Activated T-cell treated with anti-CD3 and anti-CD28 coated beads, Interleukin-2, amount 50 U/mL, for 1 hour (primary cell): ENCODE measurements around the gene FKBP15.
A peak's percentile ranks its signal among the peaks of the same experiment; 100 is the strongest.
"Not testable (repeated sequence)": the region's sequence is repeated elsewhere in the genome, so short reads cannot be mapped to it uniquely, and the experiment has no call there.

Source experiments
- DNase-seq: peaks from one replicate; pipeline ENCODE4 v3.0.0-alpha.2; 2020

FKBP15 gene, protein sequence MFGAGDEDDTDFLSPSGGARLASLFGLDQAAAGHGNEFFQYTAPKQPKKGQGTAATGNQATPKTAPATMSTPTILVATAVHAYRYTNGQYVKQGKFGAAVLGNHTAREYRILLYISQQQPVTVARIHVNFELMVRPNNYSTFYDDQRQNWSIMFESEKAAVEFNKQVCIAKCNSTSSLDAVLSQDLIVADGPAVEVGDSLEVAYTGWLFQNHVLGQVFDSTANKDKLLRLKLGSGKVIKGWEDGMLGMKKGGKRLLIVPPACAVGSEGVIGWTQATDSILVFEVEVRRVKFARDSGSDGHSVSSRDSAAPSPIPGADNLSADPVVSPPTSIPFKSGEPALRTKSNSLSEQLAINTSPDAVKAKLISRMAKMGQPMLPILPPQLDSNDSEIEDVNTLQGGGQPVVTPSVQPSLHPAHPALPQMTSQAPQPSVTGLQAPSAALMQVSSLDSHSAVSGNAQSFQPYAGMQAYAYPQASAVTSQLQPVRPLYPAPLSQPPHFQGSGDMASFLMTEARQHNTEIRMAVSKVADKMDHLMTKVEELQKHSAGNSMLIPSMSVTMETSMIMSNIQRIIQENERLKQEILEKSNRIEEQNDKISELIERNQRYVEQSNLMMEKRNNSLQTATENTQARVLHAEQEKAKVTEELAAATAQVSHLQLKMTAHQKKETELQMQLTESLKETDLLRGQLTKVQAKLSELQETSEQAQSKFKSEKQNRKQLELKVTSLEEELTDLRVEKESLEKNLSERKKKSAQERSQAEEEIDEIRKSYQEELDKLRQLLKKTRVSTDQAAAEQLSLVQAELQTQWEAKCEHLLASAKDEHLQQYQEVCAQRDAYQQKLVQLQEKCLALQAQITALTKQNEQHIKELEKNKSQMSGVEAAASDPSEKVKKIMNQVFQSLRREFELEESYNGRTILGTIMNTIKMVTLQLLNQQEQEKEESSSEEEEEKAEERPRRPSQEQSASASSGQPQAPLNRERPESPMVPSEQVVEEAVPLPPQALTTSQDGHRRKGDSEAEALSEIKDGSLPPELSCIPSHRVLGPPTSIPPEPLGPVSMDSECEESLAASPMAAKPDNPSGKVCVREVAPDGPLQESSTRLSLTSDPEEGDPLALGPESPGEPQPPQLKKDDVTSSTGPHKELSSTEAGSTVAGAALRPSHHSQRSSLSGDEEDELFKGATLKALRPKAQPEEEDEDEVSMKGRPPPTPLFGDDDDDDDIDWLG

DNA sequence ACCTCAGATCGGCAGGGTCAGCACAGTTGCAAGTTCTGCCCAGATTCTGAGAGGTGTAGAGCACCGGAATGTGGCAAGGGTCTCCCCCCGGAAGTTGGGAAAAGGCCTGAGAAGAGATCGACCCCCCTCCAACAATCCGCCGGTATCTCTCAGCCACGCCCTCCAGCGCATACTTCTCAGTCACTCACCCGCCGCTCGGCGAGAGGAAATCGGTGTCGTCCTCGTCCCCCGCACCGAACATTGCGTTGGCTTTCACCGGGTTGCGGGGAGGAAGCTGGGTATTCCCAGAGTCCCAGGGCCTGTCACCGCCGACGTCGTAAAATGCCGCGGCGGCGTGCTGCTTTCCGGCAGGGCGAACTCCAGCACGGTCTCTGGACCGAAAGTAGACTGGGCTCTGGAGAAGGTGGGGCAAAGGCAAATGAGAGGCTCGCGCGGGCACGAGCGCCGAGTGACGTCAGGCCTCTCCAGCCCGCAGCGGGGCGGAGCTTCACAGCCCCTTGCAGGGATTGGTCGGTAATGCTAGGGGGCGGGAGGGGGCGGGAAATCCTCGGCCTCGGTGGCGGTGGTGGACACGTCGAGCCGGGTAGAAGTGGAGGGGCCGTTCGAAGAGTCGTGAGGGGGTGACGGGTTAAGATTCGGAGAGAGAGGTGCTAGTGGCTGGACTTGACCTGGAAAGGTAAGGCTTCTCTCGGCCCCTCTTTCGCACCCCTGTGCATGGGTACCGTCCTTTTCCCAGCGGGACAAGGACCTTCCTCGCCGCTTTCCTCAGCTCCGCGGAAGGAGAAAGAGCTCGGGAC, at the start of gene FKBP15, which contains the start of gene SLC31A1:
TSS of gene FKBP15 (minus strand) at position 275 of the 797 bp plus-strand sequence. CDS start at position 241, 34 bp downstream.
TSS of gene SLC31A1 (plus strand) at position 542 of the 797 bp plus-strand sequence. CDS start 34,605 bp downstream, outside the sequence.
- DNase-seq, result peak; percentile 97

DNA sequence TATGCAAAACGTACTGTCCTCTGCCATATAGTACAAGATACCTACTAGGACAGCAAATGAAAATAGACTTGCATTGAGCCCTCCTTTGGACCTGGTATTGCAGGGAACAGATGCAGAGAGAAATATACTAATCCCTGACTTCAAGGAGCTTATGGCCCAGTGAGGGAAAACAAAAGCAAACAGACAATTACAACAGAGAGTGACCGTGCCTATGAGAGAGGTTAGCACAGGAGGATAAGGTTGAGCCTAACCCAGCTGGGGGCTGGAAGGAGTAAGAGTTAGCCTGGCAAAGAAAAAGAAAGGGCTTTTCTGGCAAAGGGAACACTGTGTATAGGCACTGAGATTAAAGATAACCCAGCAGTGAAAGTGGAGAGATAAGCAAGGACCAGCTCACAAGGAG, 48.8 kb upstream of the FKBP15 start:
- DNase-seq, result no peak

DNA sequence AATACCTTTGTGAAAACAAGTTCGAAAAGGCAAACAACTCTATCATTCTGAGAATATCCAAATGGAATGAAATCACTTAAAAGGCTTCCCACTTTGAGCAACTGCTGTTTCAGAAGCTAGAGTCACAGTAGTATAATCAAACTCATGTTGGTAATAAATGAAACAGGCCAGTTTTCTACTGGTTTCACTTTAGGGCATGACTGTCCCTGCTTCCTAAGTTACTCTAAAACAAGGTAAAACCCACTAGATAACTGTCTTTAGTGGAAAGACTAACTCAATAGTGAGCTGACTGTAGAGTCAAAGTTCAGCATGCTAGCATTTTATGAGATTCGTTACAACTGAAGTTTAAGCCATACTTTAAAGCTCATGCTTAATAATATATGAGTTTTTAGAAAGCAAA, 48.3 kb upstream of the FKBP15 start:
- no peak for DNase-seq

DNA sequence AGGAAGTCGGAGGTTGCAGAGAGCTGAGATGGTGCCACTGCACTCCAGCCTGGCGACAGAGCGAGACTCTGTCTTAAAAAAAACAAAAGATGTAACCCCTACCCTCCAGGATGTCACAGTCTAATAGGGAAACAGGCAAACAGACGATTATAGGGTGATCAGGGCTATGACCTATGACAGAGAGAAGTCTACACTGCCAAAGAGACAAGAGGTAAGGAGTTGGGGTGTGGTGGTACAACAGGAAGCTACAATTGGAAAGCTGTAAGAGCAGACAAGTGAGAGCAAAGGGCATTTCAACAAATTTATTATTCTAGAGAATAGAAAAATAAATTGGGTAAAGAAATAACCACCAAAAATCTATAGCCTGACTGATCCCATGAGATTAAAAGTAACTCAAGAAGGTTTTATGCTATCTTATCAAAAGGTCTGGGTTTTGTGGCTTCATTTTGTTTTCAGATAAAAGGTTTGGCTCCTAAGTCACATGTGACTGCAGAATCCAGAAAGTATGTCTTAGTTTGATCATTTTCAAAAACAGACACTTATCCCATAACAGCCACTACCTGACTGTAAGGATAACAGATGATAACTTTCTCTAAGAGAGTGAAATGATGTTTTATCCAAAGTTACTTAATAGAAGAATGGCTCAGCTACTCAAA, 47.0 kb upstream of the FKBP15 start:
- DNase-seq, result no peak

DNA sequence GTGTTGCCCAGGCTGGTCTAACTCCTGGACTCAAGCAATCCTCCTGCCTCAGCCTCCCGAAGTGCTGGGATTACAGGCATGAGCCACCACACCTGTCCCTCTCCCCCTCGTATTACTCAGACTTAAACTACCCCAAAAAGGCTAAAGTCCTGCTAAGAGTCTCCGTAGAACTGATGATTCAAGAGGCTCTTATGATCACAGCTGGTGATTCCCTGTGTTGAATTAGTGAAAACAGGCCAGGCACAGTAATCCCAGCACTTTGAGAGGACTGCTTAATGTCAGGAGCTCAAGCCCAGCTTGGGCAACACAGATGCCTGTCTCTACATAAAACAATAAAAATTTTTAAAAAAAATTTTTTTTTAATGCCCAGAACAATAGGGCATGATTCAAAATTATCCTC, 45.1 kb upstream of the FKBP15 start:
- no peak for DNase-seq

DNA sequence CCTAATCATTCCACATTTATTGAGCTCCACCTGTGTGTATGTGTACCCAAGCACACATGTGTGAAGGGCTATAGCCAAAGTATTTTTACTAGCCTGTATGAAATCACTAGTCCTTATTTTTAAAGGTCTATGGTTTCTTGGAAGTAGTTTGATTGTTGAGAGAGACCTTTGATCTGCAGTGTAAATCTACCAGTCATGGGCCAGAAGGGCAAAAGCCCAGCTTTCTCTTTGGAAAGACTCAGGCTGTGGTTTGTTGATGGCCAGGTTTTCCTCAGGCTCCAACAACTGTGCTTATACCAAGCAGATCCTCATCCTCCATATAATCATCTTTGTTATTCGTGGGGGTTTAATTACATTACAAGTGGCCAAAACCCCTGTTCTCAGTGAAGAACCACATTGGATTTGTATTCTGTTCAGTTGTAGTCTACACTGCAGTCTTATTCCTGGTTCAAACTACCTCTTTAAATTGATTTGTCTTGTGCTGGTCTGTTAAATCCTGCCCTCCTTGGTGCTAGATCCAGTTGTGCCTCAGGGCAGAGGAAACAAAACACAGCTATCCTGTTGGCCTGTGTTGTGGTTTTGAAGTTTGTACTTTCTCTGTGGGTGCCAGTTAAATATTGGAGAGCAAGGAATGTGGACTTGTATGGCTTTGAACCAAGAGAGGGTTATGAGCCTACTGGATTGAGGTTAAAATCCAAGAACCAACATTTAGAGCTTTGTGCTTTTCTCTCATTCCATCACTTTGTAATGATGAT, 41.0 kb upstream of the FKBP15 start:
- DNase-seq, result no peak

DNA sequence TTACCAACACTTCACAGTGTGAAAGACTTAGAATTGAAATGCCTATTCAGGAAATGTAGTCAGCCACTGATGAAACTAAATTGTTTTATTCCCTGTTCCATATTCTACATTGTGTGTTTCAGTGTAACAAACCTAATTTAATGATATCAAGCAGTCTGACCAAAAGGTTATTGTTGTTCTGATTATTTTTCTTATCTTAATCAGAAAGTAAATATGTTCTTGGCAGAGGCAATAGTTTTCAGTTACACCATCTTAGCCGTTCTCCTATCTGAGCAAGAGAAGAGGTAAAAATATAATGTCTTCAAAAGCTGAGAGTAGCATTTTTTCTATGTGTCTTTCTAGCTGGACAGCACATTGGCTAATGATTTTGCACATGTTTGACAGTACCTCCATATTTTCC, 37.2 kb upstream of the FKBP15 start:
- DNase-seq, result no peak

DNA sequence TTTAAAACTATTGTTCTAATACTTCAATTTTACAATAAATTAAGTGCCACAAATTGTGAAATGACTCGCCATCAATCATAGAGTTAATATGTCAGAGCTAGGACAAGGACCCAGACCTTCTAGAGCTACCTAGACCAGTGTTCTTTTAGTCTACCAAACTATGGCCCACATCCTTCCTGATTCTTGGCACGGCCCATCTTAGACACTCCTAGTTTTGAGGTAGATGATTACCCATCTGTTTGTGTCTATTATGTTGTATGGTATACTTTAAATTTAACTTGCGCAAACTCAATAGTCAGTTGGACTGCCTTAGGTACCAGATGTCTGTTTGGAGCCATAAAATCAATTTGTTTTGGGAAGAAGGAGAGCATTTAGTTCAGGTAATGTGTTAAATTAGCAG, 36.8 kb upstream of the FKBP15 start:
- no peak for DNase-seq

DNA sequence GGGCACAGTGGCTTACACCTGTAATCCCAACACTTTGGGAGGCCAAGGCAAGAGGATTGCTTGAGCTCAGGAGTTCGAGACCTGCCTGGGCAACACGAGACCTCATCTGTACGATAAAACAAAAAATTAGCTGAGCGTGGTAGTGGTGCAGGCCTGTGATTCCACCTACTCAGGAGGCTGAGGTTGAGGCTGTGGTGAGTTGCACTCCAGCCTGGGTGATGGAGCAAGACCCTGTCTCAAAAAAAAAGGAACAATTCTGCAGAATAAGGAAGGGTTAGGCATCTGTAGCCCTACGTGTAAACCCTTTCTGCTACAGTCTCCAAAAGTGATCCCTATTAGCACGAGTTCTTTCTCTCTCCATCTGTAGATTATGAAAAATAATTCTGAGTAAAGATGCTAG, 34.4 kb upstream of the FKBP15 start:
- DNase-seq, result no peak

DNA sequence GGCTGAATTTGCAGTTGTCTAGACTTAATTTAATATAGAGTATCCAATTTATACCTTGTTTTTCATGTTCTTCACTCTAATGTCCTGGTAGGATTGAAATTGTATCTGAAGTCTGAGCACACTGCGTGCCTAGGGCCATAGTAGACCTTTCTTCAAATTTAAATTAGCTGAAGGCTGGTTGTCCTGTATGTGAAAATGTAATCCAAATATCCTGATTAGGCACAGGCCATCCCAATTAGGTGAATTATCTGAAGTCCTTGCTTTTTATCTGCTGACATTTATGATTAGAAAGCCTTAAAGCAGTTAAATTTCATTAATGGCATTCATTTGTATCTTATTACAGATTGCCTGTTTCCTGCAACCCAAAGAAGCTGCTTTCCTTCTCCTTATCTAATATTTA, 33.9 kb upstream of the FKBP15 start:
- DNase-seq, result no peak

DNA sequence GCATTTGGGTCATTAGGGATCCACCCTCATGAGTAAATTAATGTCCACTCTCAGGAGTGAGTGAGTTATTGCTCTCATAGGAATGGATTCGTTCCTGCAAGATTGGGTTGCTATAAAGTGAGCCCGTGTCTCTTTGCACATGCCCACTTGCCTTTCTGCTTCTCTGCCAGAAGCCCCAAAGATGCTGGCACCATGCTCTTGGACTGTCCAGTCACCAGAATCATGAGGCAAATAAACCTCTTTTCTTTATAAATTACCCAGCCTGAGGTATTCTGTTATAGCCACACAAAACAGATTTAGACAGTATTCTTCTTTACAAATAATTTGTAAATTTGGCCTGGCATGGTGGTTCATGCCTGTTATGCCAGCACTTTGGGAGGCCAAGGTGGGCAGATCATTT, 29.7 kb upstream of the FKBP15 start:
- DNase-seq, result no peak

DNA sequence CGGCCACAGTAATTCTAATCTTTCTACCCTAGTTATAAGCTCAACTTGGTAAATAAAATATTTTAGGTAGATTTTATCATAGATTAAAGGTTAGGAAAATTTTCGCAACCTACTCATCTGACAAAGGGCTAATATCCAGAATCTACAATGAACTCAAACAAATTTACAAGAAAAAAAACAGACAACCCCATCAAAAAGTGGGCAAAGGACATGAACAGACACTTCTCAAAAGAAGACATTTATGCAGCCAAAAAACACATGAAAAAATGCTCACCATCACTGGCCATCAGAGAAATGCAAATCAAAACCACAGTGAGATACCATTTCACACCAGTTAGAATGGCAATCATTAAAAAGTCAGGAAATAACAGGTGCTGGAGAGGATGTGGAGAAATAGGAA, 28.6 kb upstream of the FKBP15 start:
- not testable (repeated sequence) for DNase-seq

DNA sequence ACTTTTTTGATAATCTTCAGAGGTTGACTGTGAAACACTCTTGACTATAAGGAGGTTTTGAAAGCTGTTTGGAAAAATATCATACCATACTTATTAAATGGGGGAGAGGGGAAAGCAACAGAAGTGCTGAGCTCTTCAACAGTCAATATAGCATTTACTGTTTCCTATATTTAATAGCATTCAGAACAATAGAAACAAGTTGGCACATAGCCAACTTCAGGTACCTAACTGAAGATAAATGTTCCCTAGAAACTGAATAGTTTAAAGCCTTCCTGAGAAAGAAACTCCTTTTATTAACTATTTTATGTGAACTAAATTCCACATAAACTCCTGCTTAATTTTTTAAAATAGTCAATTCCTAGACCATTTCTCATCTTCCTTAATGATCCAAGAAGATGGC, 26.6 kb upstream of the FKBP15 start:
- DNase-seq, result no peak

DNA sequence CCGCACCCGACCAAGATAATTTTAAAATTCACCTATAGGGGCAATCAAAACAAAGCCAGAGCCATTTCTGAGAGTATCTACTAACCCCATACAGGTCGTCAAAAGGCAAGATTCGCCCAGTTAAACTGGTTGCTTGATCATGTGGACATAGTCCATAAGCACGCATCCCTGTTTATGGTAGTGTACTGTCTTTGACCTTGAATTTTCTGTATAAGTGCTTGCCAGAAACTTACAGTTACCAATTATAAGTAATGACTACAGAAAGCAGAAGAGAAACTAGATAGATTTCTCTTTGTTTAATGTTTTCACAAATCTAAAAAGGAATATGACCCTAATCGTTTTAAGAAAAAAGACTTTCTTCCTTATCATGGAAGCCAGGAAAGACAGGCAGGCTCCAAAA, 25.9 kb upstream of the FKBP15 start:
- no peak for DNase-seq

DNA sequence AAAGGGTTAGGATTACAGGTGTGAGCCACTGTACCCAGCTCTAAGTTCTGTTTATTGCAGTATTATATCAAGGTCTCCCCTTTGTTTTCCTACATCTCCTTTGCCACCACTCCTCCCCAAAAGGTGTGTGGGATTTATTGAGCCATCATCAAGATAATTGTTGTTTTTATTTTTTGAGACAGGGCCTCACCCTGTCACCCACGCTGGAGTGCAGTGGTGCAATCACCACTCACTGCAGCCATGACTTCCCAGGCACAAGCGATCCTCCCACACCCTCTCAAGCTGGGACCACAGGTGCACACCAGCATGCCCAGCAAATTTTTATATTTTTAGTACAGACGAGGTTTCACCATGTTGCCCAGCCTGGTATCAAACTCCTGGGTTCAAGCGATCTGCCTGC, 24.8 kb upstream of the FKBP15 start:
- DNase-seq, result no peak

DNA sequence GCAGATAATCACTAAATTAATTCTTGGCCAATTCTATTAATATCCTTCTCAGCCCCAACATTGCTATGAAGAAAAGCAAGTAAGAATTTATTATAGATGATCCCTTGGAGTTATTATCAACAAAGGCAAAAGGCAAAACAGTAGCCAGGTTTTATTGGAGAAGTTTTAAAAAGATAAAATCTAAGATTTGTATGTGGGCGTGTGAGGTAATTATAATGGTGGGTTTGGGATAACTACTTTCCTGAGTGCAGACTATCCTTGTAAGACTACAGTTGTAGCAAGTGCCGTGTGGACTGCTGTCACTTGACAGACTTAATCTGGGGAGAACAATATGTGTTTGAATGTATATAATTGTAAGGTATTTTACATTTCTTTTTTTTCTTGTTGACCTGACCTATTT, 23.5 kb upstream of the FKBP15 start:
- DNase-seq, result no peak

DNA sequence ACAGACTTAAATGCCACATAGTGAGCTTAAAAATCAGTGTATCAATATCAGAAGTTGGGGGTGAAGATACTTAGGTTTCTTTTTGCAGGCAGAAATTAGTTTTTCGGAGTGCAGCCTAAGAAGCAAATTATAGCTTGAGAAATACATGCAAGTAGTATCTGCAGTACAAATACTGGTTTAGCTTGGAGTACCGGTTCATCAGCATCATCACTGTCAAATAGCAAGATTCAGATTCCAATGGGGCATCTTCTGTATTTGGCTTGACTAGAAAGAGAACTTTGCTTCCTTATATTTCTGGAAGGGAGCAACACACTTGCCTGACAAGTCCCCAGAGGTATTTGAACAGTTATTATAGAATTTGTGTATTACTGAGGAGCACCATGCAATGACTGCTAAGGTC, 20.1 kb upstream of the FKBP15 start:
- DNase-seq, result no peak

DNA sequence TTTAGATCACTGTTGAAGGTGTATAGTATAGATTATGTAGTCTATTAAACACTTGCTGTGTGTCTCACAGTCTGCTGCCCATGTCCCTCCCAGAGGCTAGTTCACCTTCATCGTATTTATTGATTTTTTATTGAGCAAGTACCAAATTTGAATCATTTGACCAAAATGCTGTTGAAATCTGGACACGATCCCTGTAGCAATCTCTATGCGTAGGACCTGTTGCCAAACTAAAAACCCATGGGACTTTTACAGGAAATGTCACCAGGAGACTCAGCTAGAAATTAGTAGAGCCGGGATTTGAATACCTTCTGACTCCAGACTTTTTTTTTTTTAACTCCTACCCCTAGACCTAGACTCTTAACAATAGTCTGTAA, 17.8 kb upstream of the FKBP15 start:
- DNase-seq, result no peak

DNA sequence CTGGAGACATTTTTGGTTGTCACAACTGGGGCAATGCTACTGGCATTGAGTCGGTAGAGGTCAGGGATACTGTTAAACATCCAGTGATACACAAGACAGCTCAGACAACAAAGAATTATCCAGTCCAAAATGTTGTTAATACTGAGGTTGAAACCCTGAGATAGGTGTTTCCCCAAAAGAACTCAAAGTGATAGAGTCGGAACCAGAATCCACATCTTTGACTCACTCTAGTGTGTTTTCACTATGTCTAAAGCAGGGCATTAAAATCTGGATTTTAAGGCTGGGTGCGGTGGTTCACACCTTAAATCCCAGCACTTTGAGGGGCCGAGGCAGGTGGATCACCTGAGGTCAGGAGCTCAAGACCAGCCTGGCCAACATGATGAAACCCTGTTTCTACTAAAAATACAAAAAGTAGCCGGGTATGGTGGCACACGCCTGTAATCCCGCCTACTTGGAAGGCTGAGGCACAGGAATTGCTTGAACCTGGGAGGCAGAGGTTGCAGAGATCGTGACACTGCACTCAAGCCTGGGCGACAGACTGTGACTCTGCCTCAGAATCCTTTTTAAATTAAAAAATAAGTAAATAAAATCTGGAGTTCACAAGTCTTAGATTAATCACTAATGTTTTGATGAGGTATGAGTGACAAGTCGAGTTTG, 17.3 kb upstream of the FKBP15 start:
- DNase-seq, result no peak

DNA sequence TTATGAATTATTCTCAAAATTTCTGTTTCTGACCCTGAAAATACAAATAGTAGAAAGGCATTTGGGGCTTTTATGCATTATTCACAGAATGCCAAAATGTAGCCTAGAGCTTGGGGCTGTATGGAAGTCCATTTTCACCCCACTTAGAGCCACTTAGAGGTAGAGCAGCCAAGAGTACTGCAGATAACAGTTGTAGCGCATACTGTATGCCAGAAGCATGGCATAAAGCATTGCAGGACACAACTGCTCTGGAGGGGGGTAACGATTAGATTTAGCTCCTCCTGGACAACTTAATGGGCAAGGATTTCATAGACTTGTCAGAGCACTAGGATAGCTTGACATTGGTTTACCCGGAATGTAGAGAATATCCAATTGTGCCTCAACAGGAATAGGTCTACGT, 15.9 kb upstream of the FKBP15 start:
- DNase-seq, result no peak
